ENCODE results near the gene ATXN7. TPM values are rescaled to one million over a fixed set of nuclear protein-coding genes. Genes with fewer than 3 reads are reported as not detected.

The ATXN7 gene
- total and polyA plus RNA-seq, 4 donors = 2.8 to 13.6 (median 5.6) TPM

- H3K4me1 ChIP-seq (ENCODE audit: control insufficient read depth in 4 of 4, insufficient read depth in 4 of 4, low read length in 3 of 4) = no peaks in the 10 kb centered on the region
- TF ChIP-seq FOXA1 (IDR thresholded peaks at IDR 0.05) (no peak), TAF1 (conservative IDR thresholded peaks at IDR 0.05) (no peak), CTCF (IDR thresholded peaks at IDR 0.05; ENCODE audit: low read depth, low read length, missing input control) (no peak), RXRA (IDR thresholded peaks at IDR 0.05) (no peak), RAD21 (IDR thresholded peaks at IDR 0.05) (no peak), NR2F2 (IDR thresholded peaks at IDR 0.05) (no peak), GABPA (IDR thresholded peaks at IDR 0.05 in 1 of 2, conservative IDR thresholded peaks at IDR 0.05 in 1 of 2) (no peak), MAX (IDR thresholded peaks at IDR 0.05) (no peak), REST (IDR thresholded peaks at IDR 0.05) (no peak), ZBTB33 (IDR thresholded peaks at IDR 0.05) (no peak), JUND (IDR thresholded peaks at IDR 0.05) (no peak), ATF3 (IDR thresholded peaks at IDR 0.05) (no peak), HNF4A (conservative IDR thresholded peaks at IDR 0.05) (no peak), FOXA2 (IDR thresholded peaks at IDR 0.05) (no peak), SP1 (IDR thresholded peaks at IDR 0.05) (no peak)
- 85% methylated on average over 2 of the region's 2 CpGs for WGBS
Observed at GRCh38 chr3:63870615-63871005, 6.9 kb downstream of the ATXN7 start.

More at GRCh38 chr3:63870615-63871005, 6.9 kb downstream of the ATXN7 start:
- no peaks in the 10 kb centered on the region for H3K27me3 ChIP-seq (ENCODE audit: control insufficient read depth in 4 of 4, insufficient read depth in 4 of 4, low read length in 3 of 4)
- no peaks in the 10 kb centered on the region for H3K36me3 ChIP-seq (ENCODE audit: control insufficient read depth in 4 of 4, insufficient read depth in 3 of 4, low read depth in 1 of 4, low read length in 3 of 4)
- no peaks in the 10 kb centered on the region for H3K9me3 ChIP-seq (ENCODE audit: control insufficient read depth in 4 of 4, low read length in 3 of 4)
- H3K4me3 ChIP-seq (ENCODE audit: low read depth in 1 of 3, low read length in 3 of 3) = no peak overlapping the region
- no peak overlapping the region for H3K9ac ChIP-seq (ENCODE audit: low read depth in 1 of 2, low read length in 2 of 2)
- no peak for DNase-seq (ENCODE audit: low spot score)
- H3K27ac ChIP-seq (ENCODE audit: low read depth in 1 of 2, low read length in 2 of 2) = no peak overlapping the region

Data from liver (tissue), 9 donors.